OCI-LY1 (cell line): Measurements from ENCODE around the gene FGF22.

Experiments used
- H2AFZ ChIP-seq: fragments of 200-600 bp; sonication (generic), shearing (Covaris generic); 2 replicates; pipeline ENCODE4 v1.6.0; 2014; ENCODE audit warnings: antibody characterized with exemption, mild to moderate bottlenecking, low read length
- H3F3A ChIP-seq: fragments of 200-600 bp; sonication (generic), shearing (Covaris generic); 2 replicates; pipeline ENCODE4 v1.6.0; 2014; ENCODE audit warnings: mild to moderate bottlenecking, antibody characterized with exemption, low read length, moderate library complexity; ENCODE audit not compliant: insufficient read depth
- H3K27ac ChIP-seq: fragments of 200-600 bp; sonication (generic); 2 replicates; pipeline ENCODE4 v1.5.1; 2014; ENCODE audit warnings: low read length, mixed run types, mild to moderate bottlenecking, low read depth; ENCODE audit not compliant: poor library complexity, severe bottlenecking
- H3K27me3 ChIP-seq: fragments of 200-600 bp; sonication (generic); 2 replicates; pipeline ENCODE4 v1.6.0; 2014; ENCODE audit warnings: antibody characterized with exemption, mild to moderate bottlenecking, low read length, moderate library complexity; ENCODE audit not compliant: insufficient read depth
- H3K36me3 ChIP-seq: fragments of 200-600 bp; sonication (generic); 2 replicates; pipeline ENCODE4 v1.6.1; 2014; ENCODE audit warnings: mild to moderate bottlenecking, antibody characterized with exemption, low read length, moderate library complexity, mixed read lengths; ENCODE audit not compliant: insufficient read depth
- H3K4me1 ChIP-seq: fragments of 200-600 bp; sonication (generic); 2 replicates; pipeline ENCODE4 v1.5.1; 2014; ENCODE audit warnings: mild to moderate bottlenecking, low read length, moderate library complexity; ENCODE audit not compliant: insufficient read depth, severe bottlenecking
- H3K4me2 ChIP-seq: fragments of 200-600 bp; sonication (generic), shearing (Covaris generic); 2 replicates; pipeline ENCODE4 v1.6.1; 2014; ENCODE audit warnings: low read length
- H3K4me3 ChIP-seq: fragments of 200-600 bp; sonication (generic); 2 replicates; pipeline ENCODE4 v1.5.1; 2014; ENCODE audit warnings: low read length, low read depth, mild to moderate bottlenecking, mixed read lengths; ENCODE audit not compliant: poor library complexity, severe bottlenecking
- H3K79me2 ChIP-seq: fragments of 200-600 bp; shearing (Covaris generic); 2 replicates; pipeline ENCODE4 v1.6.1; 2016; ENCODE audit warnings: mixed run types, low read length, mixed read lengths; ENCODE audit not compliant: insufficient read depth
- H3K9ac ChIP-seq: fragments of 200-600 bp; sonication (generic), shearing (Covaris generic); 2 replicates; pipeline ENCODE4 v1.6.1; 2014; ENCODE audit warnings: mild to moderate bottlenecking, low read length, mixed read lengths
- H3K9me2 ChIP-seq: fragments of 200-600 bp; sonication (generic), shearing (Covaris generic); 2 replicates; pipeline ENCODE4 v1.6.1; 2014; ENCODE audit warnings: low read depth, mild to moderate bottlenecking, low read length, mixed read lengths
- H3K9me3 ChIP-seq: fragments of 200-600 bp; shearing (Covaris generic); 2 replicates; pipeline ENCODE4 v1.6.1; 2014; ENCODE audit warnings: low read length, mixed read lengths
- H4K20me1 ChIP-seq: fragments of 200-600 bp; sonication (generic), shearing (Covaris generic); 2 replicates; pipeline ENCODE4 v1.6.0; 2016; ENCODE audit warnings: mild to moderate bottlenecking, low read length; ENCODE audit not compliant: insufficient read depth
- EZH2 ChIP-seq: fragments of 200-600 bp; sonication (generic), shearing (Covaris generic); IDR thresholded peaks from 2 replicates; pipeline ENCODE4 v1.8.0; 2017; ENCODE audit warnings: borderline replicate concordance, mixed run types, mild to moderate bottlenecking, antibody characterized with exemption, low read length, moderate library complexity, mixed read lengths
- TF ChIP-seq, protein P1 (sequence below): fragments of 200-600 bp; sonication (generic), shearing (Covaris generic); IDR thresholded peaks from 2 replicates; pipeline ENCODE4 v1.5.1; 2017; ENCODE audit warnings: mild to moderate bottlenecking, antibody characterized with exemption, low read length, moderate library complexity, mixed read lengths

FGF22 gene

DNA sequence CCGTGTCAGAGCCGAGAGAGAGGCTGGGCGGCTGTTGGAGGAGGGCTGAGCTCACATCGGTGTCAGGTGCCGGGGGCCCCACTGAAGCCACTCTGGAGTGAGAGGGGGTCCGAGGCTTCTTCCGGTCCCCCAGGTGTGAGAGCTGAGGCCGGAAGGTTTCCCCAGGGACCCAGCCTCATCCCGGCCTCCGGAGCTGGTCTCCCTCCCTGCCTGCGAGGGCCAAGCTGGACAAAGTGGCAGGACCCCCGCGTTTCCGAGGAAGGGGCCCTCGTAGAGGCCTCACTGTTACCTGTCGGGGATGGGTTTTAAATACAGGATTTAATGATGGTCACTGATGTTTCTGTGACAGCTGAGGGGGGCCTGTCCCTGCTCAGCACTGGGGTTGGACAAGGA lies 43.4 kb upstream of the FGF22 start:
- Histone ChIP-seq H3K27ac (no peak overlapping the region), H3K79me2 (no peaks in the 10 kb centered on the region), H3K9me2 (no peaks in the 10 kb centered on the region), H3K36me3 (no peaks in the 10 kb centered on the region), H3K9ac (no peak overlapping the region), H3K27me3 (peaks cover 26% of the 10 kb centered on the region), H2AFZ (no peak overlapping the region), H3K4me1 (no peaks in the 10 kb centered on the region), H3K4me3 (no peak overlapping the region), H3K4me2 (no peak overlapping the region), H3K9me3 (no peaks in the 10 kb centered on the region), H4K20me1 (no peaks in the 10 kb centered on the region), H3F3A (no peaks in the 10 kb centered on the region)
- TF ChIP-seq, protein P1, sequence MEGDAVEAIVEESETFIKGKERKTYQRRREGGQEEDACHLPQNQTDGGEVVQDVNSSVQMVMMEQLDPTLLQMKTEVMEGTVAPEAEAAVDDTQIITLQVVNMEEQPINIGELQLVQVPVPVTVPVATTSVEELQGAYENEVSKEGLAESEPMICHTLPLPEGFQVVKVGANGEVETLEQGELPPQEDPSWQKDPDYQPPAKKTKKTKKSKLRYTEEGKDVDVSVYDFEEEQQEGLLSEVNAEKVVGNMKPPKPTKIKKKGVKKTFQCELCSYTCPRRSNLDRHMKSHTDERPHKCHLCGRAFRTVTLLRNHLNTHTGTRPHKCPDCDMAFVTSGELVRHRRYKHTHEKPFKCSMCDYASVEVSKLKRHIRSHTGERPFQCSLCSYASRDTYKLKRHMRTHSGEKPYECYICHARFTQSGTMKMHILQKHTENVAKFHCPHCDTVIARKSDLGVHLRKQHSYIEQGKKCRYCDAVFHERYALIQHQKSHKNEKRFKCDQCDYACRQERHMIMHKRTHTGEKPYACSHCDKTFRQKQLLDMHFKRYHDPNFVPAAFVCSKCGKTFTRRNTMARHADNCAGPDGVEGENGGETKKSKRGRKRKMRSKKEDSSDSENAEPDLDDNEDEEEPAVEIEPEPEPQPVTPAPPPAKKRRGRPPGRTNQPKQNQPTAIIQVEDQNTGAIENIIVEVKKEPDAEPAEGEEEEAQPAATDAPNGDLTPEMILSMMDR, result no peak
- no peak for TF ChIP-seq EZH2

DNA sequence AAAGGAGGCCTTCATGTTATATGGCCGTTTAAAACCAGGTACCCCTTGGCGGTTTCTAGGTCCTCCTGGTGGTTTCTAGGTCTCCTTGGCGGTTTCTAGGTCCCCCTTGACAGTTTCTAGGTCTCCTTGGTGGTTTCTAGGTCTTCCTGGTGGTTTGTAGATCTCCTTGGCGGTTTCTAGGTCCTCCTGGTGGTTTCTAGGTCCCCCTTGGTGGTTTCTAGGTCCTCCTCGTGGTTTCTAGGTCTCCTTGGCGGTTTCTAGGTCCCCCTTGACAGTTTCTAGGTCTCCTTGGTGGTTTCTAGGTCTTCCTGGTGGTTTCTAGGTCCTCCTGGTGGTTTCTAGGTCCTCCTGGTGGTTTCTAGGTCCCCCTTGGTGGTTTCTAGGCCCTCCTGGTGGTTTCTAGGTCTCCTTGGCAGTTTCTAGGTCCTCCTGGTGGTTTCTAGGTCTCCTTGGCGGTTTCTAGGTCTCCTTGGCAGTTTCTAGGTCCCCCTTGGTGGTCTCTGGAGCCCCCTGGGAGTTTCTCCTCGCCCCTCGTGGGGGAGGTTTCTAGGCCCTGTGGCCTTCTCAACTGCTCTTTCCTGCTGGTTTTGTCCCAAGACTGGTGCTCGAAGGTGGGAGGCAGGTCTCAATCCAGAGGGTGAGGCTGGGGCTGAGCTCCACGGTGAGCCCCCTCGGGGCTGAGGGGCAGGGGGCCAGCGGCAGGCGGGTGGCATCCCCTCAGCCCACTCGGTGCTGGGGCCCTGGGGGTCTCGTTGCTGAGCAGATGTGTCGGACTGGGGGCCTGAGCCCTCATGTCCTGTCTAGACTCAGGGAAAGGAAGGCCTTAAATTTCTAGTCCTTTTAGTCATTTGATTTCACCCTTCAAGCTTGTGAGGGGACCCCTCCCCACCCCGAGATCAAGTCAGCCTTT lies 42.0 kb upstream of the FGF22 start:
- H3K9me2 ChIP-seq, result no peaks in the 10 kb centered on the region
- no peak overlapping the region for H3K4me2 ChIP-seq
- no peaks in the 10 kb centered on the region for H3K36me3 ChIP-seq
- no peaks in the 10 kb centered on the region for H3K4me1 ChIP-seq
- peaks cover 25% of the 10 kb centered on the region for H3K27me3 ChIP-seq
- H2AFZ ChIP-seq, result no peak overlapping the region
- H3K27ac ChIP-seq, result no peak overlapping the region
- no peaks in the 10 kb centered on the region for H3F3A ChIP-seq
- H3K9me3 ChIP-seq, result no peaks in the 10 kb centered on the region
- H4K20me1 ChIP-seq, result no peaks in the 10 kb centered on the region
- no peak for TF ChIP-seq EZH2
- TF ChIP-seq, protein P1, result no peak
- no peak overlapping the region for H3K4me3 ChIP-seq
- H3K9ac ChIP-seq, result no peak overlapping the region
- H3K79me2 ChIP-seq, result no peaks in the 10 kb centered on the region

DNA sequence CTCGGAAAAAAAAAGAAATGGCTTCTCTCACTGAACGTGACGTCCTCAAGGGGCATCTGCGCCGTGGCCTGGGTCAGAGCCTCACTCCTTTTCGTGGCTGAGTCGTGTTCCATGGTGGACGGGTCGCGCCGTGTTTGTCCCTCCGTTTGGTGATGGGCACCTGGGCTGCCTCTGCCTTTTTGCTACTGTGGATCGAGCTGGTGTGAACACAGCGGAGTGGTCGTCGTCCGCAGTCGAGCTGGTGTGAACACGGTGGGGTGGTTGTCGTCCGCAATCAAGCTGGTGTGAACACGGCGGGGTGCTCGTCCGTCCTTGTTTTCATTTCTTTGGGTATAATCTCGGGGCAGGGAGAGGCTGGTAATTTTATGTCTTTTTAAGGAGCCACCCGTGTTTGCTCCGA lies 38.4 kb upstream of the FGF22 start:
- Histone ChIP-seq H3F3A (no peaks in the 10 kb centered on the region), H3K4me2 (no peak overlapping the region), H2AFZ (no peak overlapping the region), H3K4me3 (no peak overlapping the region), H3K9me2 (no peaks in the 10 kb centered on the region), H3K27me3 (peaks cover 17% of the 10 kb centered on the region; the same call in 1 of the 2 replicates), H4K20me1 (no peaks in the 10 kb centered on the region), H3K27ac (no peak overlapping the region), H3K36me3 (no peaks in the 10 kb centered on the region), H3K9me3 (no peaks in the 10 kb centered on the region), H3K9ac (no peak overlapping the region), H3K79me2 (no peaks in the 10 kb centered on the region), H3K4me1 (no peaks in the 10 kb centered on the region)
- no peak for TF ChIP-seq EZH2
- TF ChIP-seq, protein P1, result no peak
